K562 (cell line): ENCODE data around the gene CCDC47. TPM values are rescaled to one million over a fixed set of nuclear protein-coding genes. Genes with fewer than 3 reads are reported as not detected.

ENCODE experiments used
- ATAC-seq: fragments of 200-7000 bp; cut with Tn5 transposase; 3 replicates; pipeline ENCODE4 v1.9.1; 2020; ENCODE audit warnings: moderate library complexity
- BruUV-seq: library from RNA; stranded (reverse); fragments of 400-500 nt; replicated peaks from 2 replicates; lab custom pipeline; 2021; lab: Mats Ljungman, UMichigan
- CTCF ChIA-PET: fragments of 300-600 bp; formaldehyde crosslinking; extraction: SDS; loops from one replicate; lab custom pipeline; 2021; ENCODE audit warnings: low intra/inter-chr PET ratio; lab: Yijun Ruan, JAX
- POLR2A ChIA-PET: fragments of 300-600, 350-650 bp; sonication (Branson Sonifier 250); formaldehyde crosslinking; extraction: SDS; loops from one replicate; lab custom pipeline; 2021; ENCODE audit warnings: antibody characterized with exemption, inconsistent platforms; lab: Yijun Ruan, JAX
- DNase-seq, 4 experiments: peaks; one replicate each; pipeline versions ENCODE4 v3.0.0 to v3.0.0-alpha.2; 2011 to 2018; ENCODE audit warnings: low spot score in 3 of 4, mixed read lengths in 3 of 4; ENCODE audit errors: extremely low read depth in 1 of 4
- FAIRE-seq: peaks from 2 replicates; lab custom pipeline; 2011; peaks lifted over from hg19 to GRCh38; lab: Jason Lieb, UNC
- H2AFZ ChIP-seq: 2 replicates; pipeline ENCODE4 v1.6.0; 2011; ENCODE audit warnings: low read depth, low read length, control low read depth, inconsistent platforms
- H3K27ac ChIP-seq: fragments of 200-600 bp; 3 replicates; pipeline ENCODE4 v1.8.0; 2011; ENCODE audit warnings: low read depth, mild to moderate bottlenecking, control low read depth, inconsistent platforms, low read length, moderate library complexity, mixed read lengths; ENCODE audit errors: extremely low read depth
- H3K27me3 ChIP-seq, 2 experiments: fragments of 300-600 bp in 1 of 2; 2 replicates in 1 of 2; 3 replicates in 1 of 2; pipeline versions ENCODE4 v1.6.0 to v1.8.0; 2011; ENCODE audit warnings: inconsistent platforms in 2 of 2, low read length in 2 of 2, mild to moderate bottlenecking in 1 of 2, mixed read lengths in 1 of 2, moderate library complexity in 1 of 2; ENCODE audit not compliant: control insufficient read depth in 2 of 2, insufficient read depth in 2 of 2
- H3K36me3 ChIP-seq: fragments of 300-600 bp; 3 replicates; pipeline ENCODE4 v1.8.0; 2011; ENCODE audit warnings: mild to moderate bottlenecking, low read length, inconsistent platforms; ENCODE audit not compliant: control insufficient read depth, insufficient read depth
- H3K4me1 ChIP-seq, 2 experiments: fragments of 200-600 bp in 1 of 2; replicated peaks in 1 of 2; 2 replicates in 1 of 2; 3 replicates in 1 of 2; pipeline versions ENCODE4 v1.5.1 to v1.8.0; 2011; ENCODE audit warnings: inconsistent platforms in 2 of 2, low read length in 2 of 2, mild to moderate bottlenecking in 1 of 2, mixed read lengths in 1 of 2, moderate library complexity in 1 of 2; ENCODE audit not compliant: control insufficient read depth in 2 of 2, insufficient read depth in 2 of 2
- H3K4me2 ChIP-seq: 2 replicates; pipeline ENCODE4 v1.6.1; 2011; ENCODE audit warnings: low read length, control low read depth, inconsistent platforms, mixed read lengths; ENCODE audit not compliant: insufficient read depth
- H3K4me3 ChIP-seq: fragments of 200-600 bp; sonication (generic), shearing (Covaris generic); 2 replicates; pipeline ENCODE4 v1.5.1; 2016; ENCODE audit warnings: control low read depth, inconsistent platforms
- H3K79me2 ChIP-seq: fragments of 200-600 bp; 3 replicates; pipeline ENCODE4 v1.8.0; 2011; ENCODE audit warnings: low read length, inconsistent platforms; ENCODE audit not compliant: control insufficient read depth, insufficient read depth
- H3K9ac ChIP-seq, 2 experiments: 2 replicates each; pipeline versions ENCODE4 v1.6.0 to v1.6.1; 2011; ENCODE audit warnings: low read depth in 2 of 2, low read length in 2 of 2, control low read depth in 1 of 2, inconsistent platforms in 1 of 2, mild to moderate bottlenecking in 1 of 2, mixed read lengths in 1 of 2; ENCODE audit not compliant: insufficient read depth in 1 of 2
- H3K9me1 ChIP-seq: one replicate; pipeline ENCODE4 v1.6.0; 2011; ENCODE audit warnings: inconsistent platforms, mild to moderate bottlenecking, low read length, moderate library complexity; ENCODE audit not compliant: control insufficient read depth, insufficient read depth
- H3K9me3 ChIP-seq: replicated peaks from 2 replicates; pipeline ENCODE4 v1.5.1; 2011; ENCODE audit warnings: low read depth, low read length, inconsistent platforms; ENCODE audit not compliant: control insufficient read depth, insufficient read depth
- H4K20me1 ChIP-seq: replicated peaks from 2 replicates; pipeline ENCODE4 v1.6.1; 2011; ENCODE audit warnings: low read length, inconsistent platforms, mixed read lengths; ENCODE audit not compliant: control insufficient read depth, insufficient read depth
- ARID1B ChIP-seq: fragments of 450-650 bp; IDR thresholded peaks from 2 replicates; pipeline ENCODE4 v1.6.1; 2016; ENCODE audit warnings: antibody characterized with exemption, mild to moderate bottlenecking, inconsistent platforms
- CTCF ChIP-seq, 3 experiments: IDR thresholded peaks in 2 of 3; conservative IDR thresholded peaks in 1 of 3; 2 replicates each; pipeline ENCODE4 v1.5.1; 2011 to 2012; ENCODE audit warnings: low read length in 3 of 3, mild to moderate bottlenecking in 3 of 3, control low read depth in 2 of 3, improper control_type of control experiment in 1 of 3, inconsistent platforms in 1 of 3, low read depth in 1 of 3, mixed read lengths in 1 of 3, moderate library complexity in 1 of 3; ENCODE audit not compliant: insufficient read depth in 2 of 3
- DNMT1 ChIP-seq: fragments of 450-650 bp; IDR thresholded peaks from 2 replicates; pipeline ENCODE4 v1.6.1; 2016; ENCODE audit warnings: antibody characterized with exemption, mild to moderate bottlenecking
- MCM2 ChIP-seq: fragments of 450-650 bp; IDR thresholded peaks from 2 replicates; pipeline ENCODE4 v1.6.1; 2017; ENCODE audit warnings: low read depth, mild to moderate bottlenecking
- MTA3 ChIP-seq: fragments of 450-650 bp; formaldehyde crosslinking; IDR thresholded peaks from 2 replicates; pipeline ENCODE4 v1.6.1; 2017; ENCODE audit warnings: mild to moderate bottlenecking, borderline replicate concordance
- POLR2G ChIP-seq: fragments of 200-400 bp; formaldehyde crosslinking; IDR thresholded peaks from 2 replicates; pipeline ENCODE4 v1.6.1; 2017; ENCODE audit warnings: low read depth, mild to moderate bottlenecking, antibody characterized with exemption, low read length, moderate library complexity
- PRDM10 ChIP-seq: fragments of 450-650 bp; IDR thresholded peaks from 2 replicates; pipeline ENCODE4 v1.6.1; 2018; ENCODE audit not compliant: partially characterized antibody
- RAD21 ChIP-seq, 2 experiments: fragments of 250-450 bp in 1 of 2; fragments of 450-650 bp in 1 of 2; sonication (Bioruptor Pico) in 1 of 2; formaldehyde crosslinking in 1 of 2; IDR thresholded peaks in 1 of 2; conservative IDR thresholded peaks in 1 of 2; 2 replicates each; pipeline versions ENCODE4 v1.4.0 to v1.8.0; 2020 to 2022; ENCODE audit warnings: mild to moderate bottlenecking in 2 of 2, moderate library complexity in 1 of 2
- RB1 ChIP-seq: fragments of 450-650 bp; IDR thresholded peaks from 2 replicates; pipeline ENCODE4 v1.6.1; 2017; ENCODE audit warnings: low read depth, mild to moderate bottlenecking
- SMAD3 ChIP-seq: fragments of 450-650 bp; formaldehyde crosslinking; conservative IDR thresholded peaks from 2 replicates; pipeline ENCODE4 v1.4.0; 2020; ENCODE audit warnings: mild to moderate bottlenecking
- SMC3 ChIP-seq: conservative IDR thresholded peaks from 2 replicates; pipeline ENCODE4 v1.6.1; 2011; ENCODE audit warnings: low read depth, low read length, improper control_type of control experiment; ENCODE audit not compliant: insufficient read depth
- SPI1 ChIP-seq: IDR thresholded peaks from 2 replicates; pipeline ENCODE4 v1.6.1; 2011; ENCODE audit warnings: low read depth, low read length, control low read depth, borderline replicate concordance
- TFAP4 ChIP-seq: sonication (generic); formaldehyde crosslinking; IDR thresholded peaks from 2 replicates; pipeline ENCODE4 v1.8.0; 2022; ENCODE audit warnings: missing genetic modification reagents, mild to moderate bottlenecking, moderate library complexity, borderline replicate concordance
- WGBS: fragments of 100-300 bp; shearing (Covaris generic); methylation state at CpG from one replicate; pipeline ENCODE4 v1.1.6; 2016; ENCODE audit warnings: low coverage, mixed read lengths; ENCODE audit not compliant: insufficient coverage; ENCODE audit errors: missing lambda C conversion rate; 5-methylcytosine and 5-hydroxymethylcytosine counted together
- in situ Hi-C: fragments of 300-500 bp; cut with MboI; formaldehyde crosslinking; loops from 4 replicates; pipeline ENCODE4 v1.15.0; 2018; ENCODE audit warnings: inconsistent platforms, mixed read lengths
- intact Hi-C: fragments of 100-400 bp; cut with micrococcal nuclease; formaldehyde crosslinking; loops from 2 replicates; pipeline ENCODE4 v1.14.2; 2022
- polyA plus RNA-seq, 8 experiments: library from polyadenylated mRNA; depleted of rRNA in 4 of 8; stranded (reverse) in 5 of 8; unstranded in 3 of 8; fragments of >200 nt; fragmentation: Nextera tagmentation in 2 of 8; fragmentation: Illumina TruSeq in 1 of 8; extraction: Ambion mirVana in 2 of 8; extraction: Trizol in 1 of 8; gene quantifications; 2 replicates each; pipeline versions ENCODE4 v1.2.1 to v1.2.3, GENCODE V29; 2011 to 2014; ENCODE audit warnings: inconsistent platforms in 1 of 8, missing spikeins in 1 of 8
- total RNA-seq, 7 experiments: library from RNA; depleted of rRNA in 6 of 7; stranded (reverse); fragments of >200 nt in 6 of 7; fragmentation: Illumina TruSeq in 2 of 7; extraction: Trizol in 2 of 7; gene quantifications; 2 replicates each; pipeline versions ENCODE4 v1.2.1 to v1.2.3, GENCODE V29; 2011 to 2021; ENCODE audit warnings: low replicate concordance in 1 of 7

CCDC47 gene
- total and polyA plus RNA-seq, 9 of the 15 experiments (the other 6 are each of a cell fraction or from before 2014, with no cell fraction given), result 15.5 to 162 (median 122) TPM

GRCh38 chr17:63697341-63698286 is 75.8 kb downstream of the CCDC47 start:
- ChIA-PET POLR2A (interaction anchor here (0.6 to 2.0 kb wide), 6 partner anchors 9 to 133 kb away, joined by 3 to 7 read pairs (median 4); partner anchors contain the start of genes CCDC47 and DDX42), CTCF (interaction anchor here (0.7 to 1.7 kb wide), 3 partner anchors 137 to 273 kb away, joined by 3 to 5 read pairs (median 3); no protein-coding TSS in a partner anchor)
- H3K36me3 ChIP-seq, result peaks cover 5% of the 10 kb centered on the region; the same call in 1 of the 3 replicates
- peaks cover 0 to 47% of the 10 kb centered on the region in 2 experiments; a peak in 2 of 5 replicates for H3K4me1 ChIP-seq
- H4K20me1 ChIP-seq, result no peaks in the 10 kb centered on the region
- FAIRE-seq, result no peak
- intact Hi-C loops (loop anchor here (5.0 to 10.0 kb wide), 3 partner anchors 75 to 270 kb away; partner anchors contain the start of gene MAP3K3), in situ Hi-C loops (no loop called here)
- WGBS, result 56% methylated on average over 18 of the region's 22 CpGs
- no peaks in the 10 kb centered on the region for H3K27me3 ChIP-seq
- no peak overlapping the region for H3K27ac ChIP-seq
- peak; percentile 61 for ATAC-seq
- no peak overlapping the region for H2AFZ ChIP-seq
- H3K79me2 ChIP-seq, result no peaks in the 10 kb centered on the region
- no peaks in the 10 kb centered on the region for H3K9me1 ChIP-seq
- H3K9ac ChIP-seq, result peak overlapping the region in 1 of 2 experiments; percentile 43; a peak in 1 of 4 replicates
- BruUV-seq, result TSS peak; percentile 46
- no peak overlapping the region for H3K4me3 ChIP-seq
- peak; percentile 40 to 65 (median 56) for DNase-seq
- no peaks in the 10 kb centered on the region for H3K9me3 ChIP-seq
- no peak overlapping the region for H3K4me2 ChIP-seq
- TF ChIP-seq PRDM10 (peak; percentile 45), MTA3 (no peak), RB1 (0 out of 2 replicates have a peak, but pooled peaks have one; percentile 19), RAD21 (CRISPR knock-in tag; conservative IDR thresholded peaks at IDR 0.05 in 1 of 2, IDR thresholded peaks at IDR 0.05 in 1 of 2) (peak in 1 of 2 experiments; percentile 59; a peak in 2 of 4 replicates), TFAP4 (CRISPR knock-in tag) (no peak), DNMT1 (no peak), SPI1 (peak; percentile 78; the same call in 1 of the 2 replicates), POLR2G (peak; percentile 64), MCM2 (no peak), SMC3 (0 out of 2 replicates have a peak, but pooled peaks have one; percentile 13), SMAD3 (CRISPR knock-in tag) (no peak), ARID1B (no peak), CTCF (IDR thresholded peaks at IDR 0.05 in 2 of 3, conservative IDR thresholded peaks at IDR 0.05 in 1 of 3; ENCODE audit: insufficient read depth in 2 of 3, low read depth in 1 of 3, low read length in 3 of 3) (peak; percentile 59 to 84 (median 76); a peak in 5 of 6 replicates)
